Skeletal muscle tissue (tissue), 4 donors: ENCODE measurements around the gene GNAT1. TPM values are rescaled to one million over a fixed set of nuclear protein-coding genes. Genes with fewer than 3 reads are reported as not detected.

ENCODE experiments used
- H3K27ac ChIP-seq: one replicate; pipeline ENCODE4 v1.7.0; 2013; ENCODE audit warnings: mild to moderate bottlenecking, low read depth, low read length, inconsistent platforms
- H3K27me3 ChIP-seq, 3 donors: one replicate each; pipeline ENCODE4 v1.7.0; 2013; ENCODE audit warnings: low read length in 3 of 3; ENCODE audit not compliant: control insufficient read depth in 3 of 3, insufficient read depth in 3 of 3
- H3K36me3 ChIP-seq, 3 donors: one replicate each; pipeline ENCODE4 v1.7.0; 2013; ENCODE audit warnings: low read length in 3 of 3; ENCODE audit not compliant: control insufficient read depth in 3 of 3, insufficient read depth in 3 of 3
- H3K4me1 ChIP-seq, 3 donors: one replicate each; pipeline ENCODE4 v1.7.0; 2013; ENCODE audit warnings: low read length in 3 of 3, mild to moderate bottlenecking in 3 of 3; ENCODE audit not compliant: control insufficient read depth in 3 of 3, insufficient read depth in 3 of 3
- H3K4me3 ChIP-seq, 3 donors: one replicate each; pipeline ENCODE4 v1.7.0; 2013; ENCODE audit warnings: low read length in 3 of 3
- H3K9ac ChIP-seq, 3 donors: one replicate each; pipeline ENCODE4 v1.7.0; 2013; ENCODE audit warnings: low read length in 3 of 3, mild to moderate bottlenecking in 3 of 3, moderate library complexity in 2 of 3, low read depth in 1 of 3
- H3K9me3 ChIP-seq, 3 donors: one replicate each; pipeline ENCODE4 v1.7.0; 2013; ENCODE audit warnings: low read length in 3 of 3; ENCODE audit not compliant: control insufficient read depth in 3 of 3
- total RNA-seq: library from RNA; depleted of rRNA; stranded (reverse); fragments of >200 nt; gene quantifications from one replicate; pipeline ENCODE4 v1.2.3, GENCODE V29; 2014
- donor health status: Osteomylitis.

The GNAT1 gene
- total RNA-seq, 1 donor from 2014 or later = not detected

DNA sequence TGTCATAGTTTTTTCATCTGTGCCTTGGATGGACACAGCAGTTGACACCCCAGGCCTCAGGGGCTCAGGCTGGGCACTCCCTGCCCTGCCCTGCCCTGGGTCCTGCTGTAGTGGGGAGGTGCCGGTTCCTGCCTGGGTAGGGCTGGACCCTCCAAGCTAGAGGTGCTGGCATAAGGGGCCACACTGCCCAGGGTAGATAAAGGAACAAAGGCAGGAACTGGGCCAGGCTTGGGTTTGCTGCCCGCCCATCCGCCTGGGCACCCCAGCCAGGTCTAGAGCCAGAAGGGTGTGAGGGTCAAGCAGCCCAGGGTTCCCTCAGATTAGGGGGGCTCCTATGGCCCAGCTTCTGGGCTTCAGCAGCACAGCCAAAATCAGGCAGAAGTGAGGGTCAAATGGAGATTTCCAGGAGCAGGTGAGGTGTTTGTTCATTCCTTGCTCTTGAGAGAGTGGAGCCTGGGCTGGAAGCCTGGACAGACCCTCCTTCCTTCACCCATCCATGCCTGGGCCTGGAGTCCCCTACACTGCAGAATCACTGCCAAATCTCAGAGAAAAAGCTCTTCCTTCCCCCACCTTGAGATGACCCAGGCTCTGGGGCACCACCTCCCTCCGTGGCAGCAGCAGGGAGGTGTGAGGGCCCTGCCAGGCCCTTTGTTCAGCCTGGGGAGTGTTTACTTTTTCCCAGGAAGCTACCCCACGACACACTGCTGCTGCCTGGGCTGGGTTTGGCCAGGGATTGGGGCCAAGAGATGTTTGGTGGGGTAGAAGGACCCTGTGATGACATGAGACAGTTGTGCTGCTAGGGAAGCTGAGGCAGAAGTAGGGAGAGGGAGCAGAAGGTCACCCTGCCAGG, 29.2 kb upstream of the GNAT1 start:
- peak overlapping the region; percentile 17 for H3K27ac ChIP-seq
- H3K36me3 ChIP-seq = peaks cover 0 to 4% (median 2%) of the 10 kb centered on the region in 3 donors

DNA sequence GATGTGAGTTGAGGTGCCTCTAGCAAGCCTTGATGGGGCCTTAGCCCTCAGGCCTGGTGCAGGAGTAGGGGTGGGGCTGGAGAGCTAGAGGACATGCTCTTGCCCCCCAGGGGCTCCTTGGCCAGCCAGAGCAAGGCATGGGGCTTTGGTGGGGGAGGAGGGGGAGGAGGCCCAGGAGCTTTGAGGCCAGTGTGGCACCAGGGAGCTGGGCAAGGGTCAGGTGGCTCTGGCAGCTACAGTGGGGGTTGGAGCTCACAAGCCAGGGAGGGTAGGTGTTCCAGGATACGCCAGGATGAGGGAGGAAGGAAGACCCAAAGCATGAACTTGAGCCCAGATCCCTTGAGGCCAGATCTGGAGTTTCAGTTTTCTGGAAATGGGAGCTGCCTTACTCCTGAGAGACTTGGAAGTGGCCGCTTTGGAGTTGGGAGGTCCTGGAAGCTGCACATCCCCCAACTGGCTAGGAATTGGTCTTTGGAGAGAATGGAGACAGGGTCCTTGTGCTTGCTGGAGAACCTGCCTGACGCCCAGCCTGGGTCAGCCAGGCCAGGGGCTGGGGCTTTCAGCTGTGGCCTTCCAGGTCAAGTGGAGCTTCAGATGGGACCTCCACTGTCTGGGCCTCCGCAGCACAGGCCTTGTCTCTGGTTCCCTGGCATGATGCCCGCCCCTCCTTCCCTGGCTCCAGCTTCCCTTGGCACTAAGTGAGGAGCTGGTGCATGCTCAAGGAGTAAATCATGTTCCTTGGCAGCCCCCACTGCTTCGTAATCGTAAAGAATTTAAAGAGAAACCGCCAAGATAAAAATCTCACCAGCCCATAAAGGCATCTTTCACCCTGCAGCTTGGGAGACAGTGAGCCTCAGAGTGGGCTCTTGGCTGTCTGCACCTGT, 27.6 kb upstream of the GNAT1 start:
- Histone ChIP-seq H3K36me3 (peaks cover 0 to 4% (median 2%) of the 10 kb centered on the region in 3 donors), H3K4me3 (peak overlapping the region in 2 of 3 donors; percentile 29 to 35), H3K27ac (peak overlapping the region; percentile 15), H3K9me3 (no peaks in the 10 kb centered on the region), H3K9ac (peak overlapping the region; percentile 7 to 76 (median 38)), H3K4me1 (peaks cover 71 to 95% (median 90%) of the 10 kb centered on the region in 3 donors), H3K27me3 (no peaks in the 10 kb centered on the region)

More for the DNA sequence above, 29.2 kb upstream of the GNAT1 start:
- no peak overlapping the region for H3K4me3 ChIP-seq
- H3K9ac ChIP-seq = peak overlapping the region in 1 of 3 donors; percentile 45
- H3K9me3 ChIP-seq = no peaks in the 10 kb centered on the region
- peaks cover 65 to 93% (median 86%) of the 10 kb centered on the region in 3 donors for H3K4me1 ChIP-seq
- no peaks in the 10 kb centered on the region for H3K27me3 ChIP-seq

DNA sequence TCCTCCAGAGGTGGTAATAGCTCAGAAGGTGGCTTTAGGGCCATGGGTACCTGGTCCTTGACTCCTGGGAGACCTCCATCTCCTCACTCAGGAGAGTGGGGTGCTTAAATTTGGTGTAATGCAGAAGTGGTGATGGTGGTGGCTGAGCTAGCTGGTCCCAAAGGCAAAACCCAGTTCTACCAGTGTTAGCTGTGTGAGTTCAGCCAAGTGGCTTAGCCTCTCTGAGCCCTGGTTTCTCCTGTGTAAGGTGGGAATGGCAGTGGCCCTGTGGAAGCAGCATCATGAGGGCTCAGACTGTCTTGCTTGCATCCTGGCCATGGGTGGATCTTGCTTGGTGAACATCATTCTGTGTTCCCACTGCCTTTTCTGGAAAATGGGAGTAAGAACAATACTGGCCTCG, 26.9 kb upstream of the GNAT1 start:
- Histone ChIP-seq H3K9me3 (no peaks in the 10 kb centered on the region), H3K27me3 (no peaks in the 10 kb centered on the region), H3K27ac (peak overlapping the region; percentile 10), H3K4me1 (peaks cover 75 to 95% (median 91%) of the 10 kb centered on the region in 3 donors), H3K4me3 (peak overlapping the region in 2 of 3 donors; percentile 29 to 35), H3K36me3 (peaks cover 0 to 4% (median 2%) of the 10 kb centered on the region in 3 donors), H3K9ac (peak overlapping the region; percentile 7 to 76 (median 38))

DNA sequence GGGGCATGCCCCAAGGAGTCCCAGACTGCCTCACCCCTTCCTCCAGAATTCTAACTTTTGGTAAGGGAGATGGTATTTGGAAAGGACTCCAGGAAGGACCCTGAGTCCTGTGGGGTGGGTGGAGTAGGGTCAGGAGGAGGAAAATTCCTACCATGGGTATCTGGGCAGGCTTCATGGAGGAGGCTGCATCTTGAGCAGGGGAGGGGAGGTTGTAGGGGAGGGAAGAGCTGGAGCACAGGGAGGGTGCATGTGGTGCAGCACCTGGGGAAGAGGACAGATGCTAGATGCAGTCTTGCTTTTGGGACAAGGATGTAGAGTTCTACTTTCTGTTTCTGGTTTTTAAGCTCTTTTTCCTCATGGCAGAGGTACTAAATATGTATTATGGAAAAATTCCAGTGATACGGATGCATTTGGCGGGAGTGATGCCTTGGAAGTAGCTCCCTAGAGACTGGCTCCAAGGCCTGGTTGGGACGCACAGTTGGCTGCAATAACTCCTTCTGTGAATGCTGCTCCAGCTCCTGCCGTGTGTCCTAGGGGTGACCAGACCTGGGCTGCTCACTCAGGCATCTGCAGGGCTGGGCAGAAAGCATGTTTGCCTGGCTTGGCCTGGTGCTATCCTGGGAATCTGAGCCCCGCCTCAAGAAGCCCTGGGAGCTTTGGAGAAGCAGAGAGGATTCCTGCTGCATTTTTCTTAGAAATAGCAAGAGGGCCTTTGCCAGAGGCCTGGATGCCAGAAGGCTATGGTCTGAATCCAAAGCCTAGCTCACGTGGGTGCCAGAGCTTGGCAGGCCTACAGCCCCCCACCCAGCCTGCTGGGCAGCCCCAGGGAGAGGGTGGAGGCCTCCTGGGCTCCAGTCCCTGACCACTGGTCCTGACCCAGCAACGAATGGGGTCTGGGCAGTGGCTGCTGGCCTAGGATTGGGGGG, 26.2 kb upstream of the GNAT1 start:
- peak overlapping the region in 2 of 3 donors; percentile 27 to 41 for H3K4me3 ChIP-seq

DNA sequence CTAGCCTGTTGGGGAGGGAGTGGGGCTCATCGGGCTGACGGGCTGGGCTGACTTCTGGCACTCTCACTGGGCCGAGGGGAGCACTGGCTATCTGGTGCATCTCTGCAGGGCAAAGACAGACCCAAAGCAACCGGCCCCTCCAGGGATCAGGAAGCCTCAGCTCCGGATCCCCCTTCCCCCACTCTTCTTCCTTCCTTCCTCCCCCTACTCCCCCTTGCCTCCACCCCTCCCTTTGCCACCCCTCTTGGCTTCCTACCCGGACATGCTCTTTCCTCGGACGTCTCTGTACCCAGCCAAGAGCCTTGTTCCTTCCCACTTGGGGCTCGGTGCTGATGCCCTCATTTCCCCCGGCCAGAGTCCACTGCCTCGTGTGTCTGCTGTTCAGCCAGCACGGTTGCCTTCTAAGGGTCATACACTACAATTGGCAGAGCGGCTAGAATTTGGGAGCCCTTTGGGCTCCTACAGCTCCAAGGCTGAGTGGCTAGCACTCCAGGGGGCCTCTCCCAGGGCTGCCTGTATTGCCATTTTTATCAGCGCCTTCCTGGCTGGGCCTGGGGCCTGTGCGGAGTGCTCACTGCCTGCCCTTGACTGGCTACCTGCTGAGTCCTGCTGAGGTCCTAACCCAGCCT, 25.4 kb upstream of the GNAT1 start:
- peak overlapping the region; percentile 51 for H3K27ac ChIP-seq
- H3K4me1 ChIP-seq = peaks cover 88 to 100% (median 99%) of the 10 kb centered on the region in 3 donors
- H3K9ac ChIP-seq = peak overlapping the region; percentile 8 to 76 (median 44)
- H3K4me3 ChIP-seq = peak overlapping the region in 2 of 3 donors; percentile 27 to 49
- no peaks in the 10 kb centered on the region for H3K27me3 ChIP-seq
- H3K9me3 ChIP-seq = no peaks in the 10 kb centered on the region
- peaks cover 0 to 2% (median 2%) of the 10 kb centered on the region in 3 donors for H3K36me3 ChIP-seq

More for the DNA sequence above, 26.2 kb upstream of the GNAT1 start:
- H3K36me3 ChIP-seq = peaks cover 0 to 2% (median 2%) of the 10 kb centered on the region in 3 donors
- no peaks in the 10 kb centered on the region for H3K27me3 ChIP-seq
- H3K9ac ChIP-seq = peak overlapping the region; percentile 8 to 76 (median 44)
- H3K9me3 ChIP-seq = no peaks in the 10 kb centered on the region
- peaks cover 83 to 96% (median 96%) of the 10 kb centered on the region in 3 donors for H3K4me1 ChIP-seq
- peak overlapping the region; percentile 51 for H3K27ac ChIP-seq

DNA sequence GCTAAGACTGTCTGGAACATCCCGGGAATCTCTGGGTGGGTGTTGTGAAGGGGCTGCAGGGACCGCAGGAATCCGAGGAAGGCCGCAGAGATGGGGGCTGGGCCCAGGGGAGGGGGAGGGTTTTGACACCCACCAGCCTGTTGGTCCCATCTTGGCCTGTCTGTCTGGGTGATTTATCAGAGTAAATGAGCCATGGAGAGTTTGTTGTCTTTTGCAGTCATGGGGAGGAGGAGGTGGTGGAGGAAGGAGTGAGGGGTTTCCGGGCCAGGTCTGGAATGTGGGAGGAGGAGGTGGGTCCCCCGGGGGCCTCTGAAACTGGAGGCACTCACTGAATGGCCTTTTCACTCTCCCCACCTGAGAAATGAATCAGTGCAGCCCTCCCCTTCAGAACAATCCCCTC, 24.8 kb upstream of the GNAT1 start:
- Histone ChIP-seq H3K9ac (peak overlapping the region; percentile 12 to 76 (median 23)), H3K27ac (peak overlapping the region; percentile 51), H3K4me3 (peak overlapping the region in 1 of 3 donors; percentile 49), H3K36me3 (peaks cover 0 to 2% (median 0%) of the 10 kb centered on the region in 3 donors), H3K27me3 (no peaks in the 10 kb centered on the region), H3K4me1 (peaks cover 91 to 100% (median 99%) of the 10 kb centered on the region in 3 donors), H3K9me3 (no peaks in the 10 kb centered on the region)

DNA sequence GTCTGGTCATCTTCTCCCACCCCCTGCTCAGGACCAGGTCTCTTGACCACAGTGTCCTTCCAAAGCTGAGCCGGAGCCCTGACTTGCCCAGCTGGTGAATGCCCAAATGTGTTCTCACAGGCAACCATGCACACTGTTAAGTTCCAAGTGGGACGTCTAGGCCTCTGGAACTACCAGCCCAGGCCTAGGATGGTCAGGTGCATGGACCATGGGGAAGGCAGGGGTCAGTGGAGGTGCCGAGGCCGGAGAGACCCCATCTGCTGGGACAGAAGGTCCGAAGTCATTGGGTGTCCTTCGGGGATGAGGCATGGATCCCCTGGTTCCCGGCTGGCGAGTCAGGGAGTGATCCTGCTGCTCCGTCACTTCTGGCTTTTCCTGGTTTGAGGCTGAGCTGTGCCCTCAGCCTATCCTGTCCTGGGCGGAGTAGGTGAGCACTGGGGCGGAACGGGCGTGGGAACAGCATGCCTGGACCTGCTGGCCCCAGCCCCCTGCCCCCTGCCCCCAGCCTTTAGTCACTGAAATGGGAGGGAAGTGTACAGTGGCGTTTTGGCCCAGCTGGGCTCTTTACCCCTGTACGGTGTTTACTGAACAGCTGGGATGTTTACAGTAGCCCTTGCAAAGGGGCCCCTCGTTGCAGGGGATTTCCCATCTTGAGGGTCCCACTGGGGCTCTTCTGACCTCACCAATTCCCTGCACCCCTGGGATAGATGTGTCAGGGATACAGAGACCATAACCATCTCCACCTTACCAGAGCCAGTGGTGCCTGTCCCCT, 24.2 kb upstream of the GNAT1 start:
- H3K27me3 ChIP-seq = no peaks in the 10 kb centered on the region
- H3K9ac ChIP-seq = peak overlapping the region; percentile 12 to 68 (median 23)
- H3K27ac ChIP-seq = peak overlapping the region; percentile 56
- H3K4me3 ChIP-seq = peak overlapping the region in 1 of 3 donors; percentile 29
- H3K36me3 ChIP-seq = no peaks in the 10 kb centered on the region
- peaks cover 93 to 100% (median 99%) of the 10 kb centered on the region in 3 donors for H3K4me1 ChIP-seq
- H3K9me3 ChIP-seq = no peaks in the 10 kb centered on the region

DNA sequence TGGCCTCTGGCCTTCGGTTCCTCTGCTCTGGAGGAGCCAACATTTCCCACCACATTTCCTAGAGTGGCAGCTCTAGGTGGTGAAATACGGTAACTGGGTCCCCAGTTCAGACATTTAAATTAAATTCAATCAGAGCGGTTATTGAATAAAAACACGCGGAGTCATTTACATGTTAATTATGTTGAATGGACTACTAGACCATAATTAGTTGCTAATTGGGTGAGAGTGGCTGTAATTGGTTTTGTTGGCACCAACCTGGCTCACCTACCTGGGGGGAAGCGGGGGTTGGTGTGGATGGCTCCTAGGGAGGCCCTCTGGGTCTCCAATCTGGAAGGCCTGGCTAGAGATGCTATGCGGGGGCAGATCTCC, 23.6 kb upstream of the GNAT1 start:
- no peaks in the 10 kb centered on the region for H3K9me3 ChIP-seq
- H3K27me3 ChIP-seq = no peaks in the 10 kb centered on the region
- H3K4me1 ChIP-seq = peaks cover 93 to 100% (median 99%) of the 10 kb centered on the region in 3 donors
- peak overlapping the region in 1 of 3 donors; percentile 6 for H3K4me3 ChIP-seq
- H3K9ac ChIP-seq = peak overlapping the region in 1 of 3 donors; percentile 54
- H3K27ac ChIP-seq = peak overlapping the region; percentile 56
- H3K36me3 ChIP-seq = no peaks in the 10 kb centered on the region
